Amygdala (tissue), 56 donors: ENCODE measurements around the gene ZNF891.

ENCODE experiments used
- DNase-seq, 56 donors: peaks; one replicate each; lab custom pipeline; 2025; lab: John Stamatoyannopoulos, UW

The ZNF891 gene

DNA sequence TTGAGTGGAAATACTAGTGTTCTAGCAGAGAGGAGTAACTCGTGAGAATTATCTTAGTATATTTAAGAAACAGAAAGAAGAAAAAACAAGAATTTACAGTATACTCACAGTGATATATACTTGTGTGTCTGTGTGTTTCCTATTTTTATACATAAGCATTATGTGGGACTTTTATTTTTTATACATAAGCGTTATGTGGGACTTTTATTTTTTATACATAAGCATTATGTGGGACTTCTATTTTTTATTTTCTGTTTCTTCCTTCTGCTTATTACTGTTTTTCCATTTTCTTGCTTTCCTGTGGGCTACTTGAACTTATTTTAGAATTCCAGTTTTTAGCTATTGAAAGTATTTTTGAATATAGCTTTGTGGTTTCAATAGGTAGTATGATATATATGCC lies 56.2 kb downstream of the ZNF891 start:
- DNase-seq = no peak

DNA sequence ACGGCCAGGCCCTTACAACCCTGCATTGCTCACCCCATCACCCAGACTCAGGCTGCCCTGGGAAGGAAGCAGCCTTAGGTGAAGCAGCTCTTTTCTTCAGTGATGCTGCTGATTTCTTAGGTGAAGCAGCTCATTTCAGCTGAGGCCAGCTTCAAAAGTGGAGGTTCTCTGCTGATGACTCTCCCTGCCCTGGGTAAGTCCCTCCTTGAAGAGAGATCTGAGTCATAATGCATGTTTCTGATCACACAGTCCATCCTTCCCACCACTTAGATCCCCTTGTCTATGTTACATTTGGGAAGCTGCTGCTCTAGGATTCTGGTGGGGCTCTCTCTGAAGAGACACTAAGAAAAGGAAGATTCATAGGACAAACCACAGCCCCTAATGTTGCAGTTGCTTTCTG lies 66.5 kb downstream of the ZNF891 start:
- DNase-seq = no peak

DNA sequence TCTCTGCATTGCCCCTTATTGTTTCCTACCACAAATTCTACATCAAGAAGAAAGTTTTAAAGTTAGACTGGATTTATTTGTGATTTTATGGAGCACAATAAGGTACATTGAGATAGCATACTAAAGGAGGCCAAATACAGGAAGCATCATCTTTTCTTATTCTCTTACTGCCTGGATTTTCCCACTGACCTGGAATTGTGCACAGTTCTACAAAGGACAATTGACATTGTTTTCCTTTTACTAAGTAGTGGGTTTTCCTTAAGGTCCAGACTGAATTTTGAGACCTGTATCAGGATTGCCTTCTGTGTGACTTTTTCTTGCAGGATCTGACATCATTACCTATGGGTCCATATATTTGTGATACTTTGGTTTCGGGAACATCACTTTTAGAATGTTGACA lies 68.1 kb downstream of the ZNF891 start:
- DNase-seq = no peak

DNA sequence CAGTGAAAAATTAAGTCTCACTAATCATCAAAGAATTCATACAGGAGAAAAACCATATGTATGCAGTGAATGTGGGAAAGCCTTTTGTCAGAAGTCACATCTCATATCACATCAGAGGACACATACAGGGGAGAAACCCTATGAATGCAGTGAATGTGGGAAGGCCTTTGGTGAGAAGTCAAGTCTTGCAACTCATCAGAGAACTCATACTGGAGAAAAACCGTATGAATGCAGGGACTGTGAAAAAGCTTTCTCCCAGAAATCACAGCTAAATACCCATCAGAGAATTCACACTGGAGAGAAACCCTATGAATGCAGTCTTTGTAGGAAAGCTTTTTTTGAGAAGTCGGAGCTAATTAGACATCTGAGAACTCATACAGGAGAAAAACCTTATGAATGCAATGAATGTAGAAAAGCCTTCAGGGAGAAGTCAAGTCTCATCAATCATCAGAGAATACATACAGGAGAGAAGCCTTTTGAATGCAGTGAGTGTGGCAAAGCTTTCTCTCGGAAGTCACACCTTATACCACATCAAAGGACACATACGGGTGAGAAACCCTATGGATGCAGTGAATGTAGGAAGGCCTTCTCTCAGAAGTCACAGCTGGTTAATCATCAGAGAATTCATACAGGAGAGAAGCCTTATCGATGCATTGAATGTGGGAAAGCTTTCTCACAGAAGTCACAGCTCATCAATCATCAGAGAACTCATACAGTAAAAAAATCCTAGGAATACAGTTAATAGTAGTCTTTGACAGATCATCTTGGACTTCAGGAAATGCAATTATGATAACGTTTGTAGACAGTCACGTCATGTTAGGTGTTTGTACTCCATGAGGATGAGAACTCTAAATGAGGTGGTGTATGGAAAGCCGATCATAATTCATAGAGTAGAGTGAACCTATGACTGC lies 71.6 kb downstream of the ZNF891 start:
- no peak for DNase-seq

DNA sequence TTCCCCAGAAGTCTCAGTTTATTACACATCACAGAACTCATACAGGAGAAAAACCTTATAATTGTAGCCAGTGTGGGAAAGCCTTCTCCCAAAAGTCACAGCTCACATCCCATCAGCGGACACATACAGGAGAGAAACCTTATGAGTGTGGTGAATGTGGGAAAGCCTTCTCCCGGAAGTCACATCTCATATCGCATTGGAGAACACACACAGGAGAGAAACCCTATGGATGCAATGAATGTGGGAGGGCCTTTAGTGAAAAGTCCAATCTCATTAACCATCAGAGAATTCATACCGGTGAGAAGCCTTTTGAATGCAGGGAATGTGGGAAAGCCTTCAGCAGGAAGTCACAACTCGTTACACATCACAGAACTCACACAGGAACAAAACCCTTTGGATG lies 72.6 kb downstream of the ZNF891 start:
- no peak for DNase-seq
